CD4-positive, alpha-beta T cell treated with Interleukin-21 for 1 hour (primary cell): ENCODE results near the gene RAB9B.

ENCODE experiments used
- DNase-seq: peaks from one replicate; pipeline ENCODE4 v3.0.0-alpha.2; 2020

Gene RAB9B

GRCh38 chrX:103806862-103807474 lies 25.1 kb downstream of the RAB9B start:
- DNase-seq, result no peak

DNA sequence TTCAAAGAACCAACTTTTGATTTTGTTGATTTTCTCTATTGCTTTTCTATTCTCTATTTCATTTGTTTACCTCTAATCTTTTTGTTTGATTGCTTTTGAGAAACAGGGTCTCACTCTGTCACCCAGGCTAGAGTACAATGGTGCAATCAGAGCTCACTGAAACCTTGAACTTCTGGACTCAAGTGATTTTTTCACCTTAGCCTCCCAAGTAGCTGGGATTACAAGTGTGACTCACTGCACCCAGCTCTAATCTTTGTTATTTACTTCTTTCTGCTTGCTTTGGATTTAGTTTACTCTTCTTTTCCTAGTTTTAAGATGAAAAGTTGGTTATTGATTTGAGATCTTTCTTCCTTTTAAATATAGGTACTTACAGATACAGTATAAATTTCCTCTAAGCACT lies 26.2 kb downstream of the RAB9B start:
- DNase-seq, result no peak

- no peak for DNase-seq
Measured at GRCh38 chrX:103800318-103800717, 31.7 kb downstream of the RAB9B start.

DNA sequence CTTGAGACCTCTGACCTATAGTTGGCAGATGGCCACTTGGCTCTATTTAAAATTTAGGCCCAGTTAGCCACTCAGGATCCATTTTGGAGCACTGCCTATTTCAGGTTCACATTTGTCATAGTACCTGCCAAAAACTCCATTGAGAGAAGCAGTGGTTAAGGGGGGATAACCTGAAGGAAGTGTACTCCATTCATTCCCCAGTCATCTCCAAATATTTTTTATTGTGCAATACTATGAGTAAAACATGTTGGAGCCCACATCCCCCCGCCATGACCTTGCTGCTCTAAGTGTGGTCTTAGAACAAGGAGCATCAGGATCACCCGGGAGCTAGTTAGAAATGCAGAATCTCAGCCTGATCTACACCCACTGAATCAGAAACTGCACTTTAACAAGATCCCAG lies 34.4 kb downstream of the RAB9B start:
- no peak for DNase-seq

DNA sequence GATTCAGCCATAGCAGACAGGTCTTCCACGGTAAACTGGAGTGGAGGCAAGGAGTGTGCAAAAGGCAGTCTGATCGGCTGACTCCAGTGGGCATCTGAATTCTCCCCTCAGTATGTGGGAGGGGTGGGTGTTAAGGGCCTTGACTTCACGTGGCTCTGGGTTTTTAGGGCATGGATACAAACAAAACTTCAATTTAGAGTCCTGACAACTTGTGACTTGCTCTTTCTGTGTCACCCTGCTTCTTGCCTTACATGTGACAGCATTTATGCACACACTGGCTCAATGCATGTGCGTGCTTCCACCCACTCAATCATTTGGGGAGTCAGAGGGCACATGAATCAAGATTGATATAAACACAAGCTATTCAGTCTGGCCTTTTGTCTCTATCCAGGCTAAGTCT lies 37.9 kb downstream of the RAB9B start:
- no peak for DNase-seq

GRCh38 chrX:103793545-103793940 lies 38.5 kb downstream of the RAB9B start:
- DNase-seq, result no peak

DNA sequence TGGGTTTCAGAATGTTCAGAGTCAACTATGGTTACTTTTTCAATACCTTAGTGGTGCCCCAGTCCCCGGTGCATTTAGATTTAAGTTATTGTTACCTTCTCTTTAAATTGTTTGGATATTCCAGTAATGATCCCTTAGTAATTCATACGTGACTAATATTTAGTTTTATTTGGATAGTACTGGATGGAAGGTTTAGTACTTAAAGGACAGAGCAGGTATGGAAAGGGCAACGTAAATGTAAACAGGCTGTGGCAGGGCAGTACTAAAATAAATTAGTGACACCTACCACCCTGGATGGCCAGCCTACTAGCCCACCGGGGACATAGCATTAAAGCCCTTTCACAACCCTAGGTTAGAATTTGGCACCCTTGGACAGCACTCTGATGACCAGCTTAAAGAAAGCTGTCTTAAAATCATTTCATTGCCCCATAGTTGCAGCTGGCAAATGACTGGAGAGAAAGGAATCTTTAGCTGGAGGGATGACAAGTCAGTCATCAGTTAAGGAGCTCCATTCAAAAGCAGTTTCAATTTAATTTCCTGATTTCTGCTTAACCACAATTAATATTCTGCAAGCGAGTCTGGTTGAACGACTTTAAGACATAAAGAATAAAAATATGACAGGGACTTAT lies 39.0 kb downstream of the RAB9B start:
- DNase-seq, result no peak

GRCh38 chrX:103791826-103792485 lies 40.1 kb downstream of the RAB9B start:
- no peak for DNase-seq

- DNase-seq, result no peak
Measured at GRCh38 chrX:103791228-103791627, 40.8 kb downstream of the RAB9B start.

GRCh38 chrX:103789004-103789403 lies 43.1 kb downstream of the RAB9B start:
- DNase-seq, result no peak

- DNase-seq, result no peak
Measured at GRCh38 chrX:103783971-103784370, 48.1 kb downstream of the RAB9B start.

- DNase-seq, result no peak
Measured at GRCh38 chrX:103783196-103783595, 48.9 kb downstream of the RAB9B start.

- DNase-seq, result no peak
Measured at GRCh38 chrX:103782640-103783039, 49.4 kb downstream of the RAB9B start.

DNA sequence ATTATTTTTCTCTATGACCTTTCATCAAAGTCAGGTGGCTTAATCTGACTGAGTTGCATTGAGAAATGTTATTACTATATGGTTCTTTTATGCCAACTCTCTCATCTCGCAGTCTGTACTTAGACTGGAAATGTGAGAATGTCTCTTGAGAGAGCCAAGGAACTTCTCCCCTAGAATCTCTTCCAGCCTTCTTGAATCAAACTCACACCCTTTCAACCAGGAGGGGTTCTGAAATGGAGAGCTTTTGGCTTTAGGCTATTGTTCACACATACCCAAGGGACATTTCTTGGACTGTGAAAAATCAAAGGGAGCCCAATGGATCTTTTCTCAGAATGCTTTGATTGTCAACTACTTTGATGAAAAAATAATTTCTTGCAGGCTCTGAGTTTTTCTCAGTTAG lies 50.4 kb downstream of the RAB9B start:
- no peak for DNase-seq

DNA sequence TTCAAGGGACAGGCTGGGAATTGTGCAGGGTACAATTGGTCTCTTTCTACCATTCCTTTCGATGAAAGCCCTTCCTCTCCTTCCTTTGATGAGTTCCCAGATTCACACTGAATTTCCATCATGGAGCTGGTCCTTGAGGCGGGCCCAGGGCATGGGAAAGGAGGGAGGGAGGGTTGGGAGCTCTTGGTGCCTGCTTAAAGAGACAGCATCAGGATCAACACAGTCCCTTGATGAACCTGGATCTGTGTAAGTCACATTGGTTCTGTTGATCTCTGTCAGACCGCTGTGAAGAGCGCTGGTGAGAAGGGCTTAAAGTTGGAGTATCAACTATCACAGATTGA lies 51.0 kb downstream of the RAB9B start:
- no peak for DNase-seq

GRCh38 chrX:103780336-103781061 lies 51.6 kb downstream of the RAB9B start:
- no peak for DNase-seq

DNA sequence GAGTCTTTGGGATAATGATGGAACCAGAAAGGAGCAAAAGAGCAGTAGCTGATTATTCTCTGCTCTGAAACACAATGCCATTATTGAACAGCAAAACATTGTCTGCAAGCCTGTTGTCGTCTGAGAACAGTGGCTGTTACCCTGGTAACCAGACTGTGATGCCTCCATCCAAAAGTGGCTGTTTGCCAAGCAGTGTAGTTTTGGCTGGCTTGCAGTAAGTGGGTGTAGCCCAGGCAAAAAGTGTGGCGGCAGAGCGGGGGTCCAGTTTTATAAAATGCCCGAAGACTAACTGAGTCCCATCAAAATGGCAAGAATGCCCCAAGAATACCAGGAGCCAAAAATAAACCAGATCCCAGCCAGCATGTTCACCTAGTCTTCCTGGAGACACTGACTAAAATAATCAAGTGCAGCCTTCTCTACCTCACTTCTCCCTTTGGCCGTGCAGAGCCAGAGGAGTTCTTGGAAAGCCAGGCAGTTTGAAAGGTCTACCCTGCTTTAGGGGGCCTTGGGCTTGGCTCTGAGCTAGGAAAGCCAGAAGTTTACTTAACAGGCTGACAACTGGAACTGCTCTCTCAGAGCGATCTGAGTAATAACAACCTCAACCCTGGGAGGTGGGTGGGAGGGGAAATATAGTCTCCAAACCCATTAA lies 52.8 kb downstream of the RAB9B start:
- no peak for DNase-seq

DNA sequence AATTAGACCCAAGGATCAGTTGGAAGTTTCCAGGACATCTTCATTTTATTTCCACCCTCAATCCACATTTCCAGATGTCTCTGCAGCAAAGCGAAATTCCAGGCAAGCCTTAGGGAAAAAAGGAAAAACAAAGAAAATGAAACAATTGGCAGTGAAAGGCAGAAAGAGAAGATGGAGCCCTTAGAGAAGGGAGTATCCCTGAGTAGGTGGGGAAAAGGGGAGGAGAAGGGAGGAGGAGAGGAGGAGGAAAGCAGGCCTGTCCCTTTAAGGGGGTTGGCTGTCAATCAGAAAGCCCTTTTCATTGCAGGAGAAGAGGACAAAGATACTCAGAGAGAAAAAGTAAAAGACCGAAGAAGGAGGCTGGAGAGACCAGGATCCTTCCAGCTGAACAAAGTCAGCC lies 55.5 kb downstream of the RAB9B start, which contains the start of gene PLP1:
PLP1 (plus strand) TSS at position 295 of the 400 bp plus-strand sequence. CDS start 156 bp downstream, outside the sequence.
- DNase-seq, result no peak

DNA sequence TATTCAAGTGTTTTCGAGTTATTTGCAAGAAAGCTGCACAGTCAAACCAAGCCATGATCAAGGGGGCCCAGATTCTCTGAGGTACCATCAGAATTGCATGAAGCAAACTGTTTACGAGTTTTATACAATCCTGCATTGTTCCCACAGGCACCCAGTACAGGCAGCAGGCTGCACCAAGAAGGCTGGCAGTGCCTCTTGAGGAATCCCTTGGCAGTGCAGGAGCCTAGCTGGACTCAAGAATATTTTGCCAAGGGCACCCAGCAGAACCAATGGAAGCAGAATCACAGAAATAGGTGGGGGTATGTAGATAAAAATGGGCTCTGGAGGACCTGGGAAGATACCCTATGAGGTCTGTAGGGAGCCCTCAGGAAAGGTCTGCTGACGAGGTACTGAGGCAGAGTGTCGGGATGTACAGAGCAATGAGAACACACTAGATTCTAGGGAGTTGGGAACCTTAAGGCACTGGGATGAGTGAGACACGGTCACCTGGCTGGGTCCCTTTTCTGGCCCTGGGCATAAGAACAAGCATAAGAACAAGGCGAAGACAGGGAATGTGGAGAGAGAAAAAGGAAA lies 57.9 kb downstream of the RAB9B start:
- no peak for DNase-seq

DNA sequence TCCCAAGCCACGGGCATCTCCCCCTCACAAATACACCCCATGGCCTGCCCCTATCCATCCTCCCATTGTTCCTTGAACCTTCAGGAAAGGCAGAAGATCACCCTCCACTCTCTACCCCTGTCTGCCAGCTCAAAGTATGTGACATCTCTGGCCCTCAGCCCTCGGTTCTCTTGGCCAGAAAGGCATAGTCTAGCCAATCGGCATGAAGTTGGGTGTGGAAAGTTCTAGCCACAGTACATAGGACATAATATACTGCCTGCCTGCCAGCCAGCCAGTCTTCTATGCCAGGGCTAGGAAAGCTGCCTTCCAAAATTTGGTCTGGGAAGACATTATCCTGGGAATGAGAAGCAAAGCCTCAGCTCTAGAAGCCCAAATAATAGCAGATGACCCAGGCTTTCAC lies 58.6 kb downstream of the RAB9B start:
- no peak for DNase-seq
